Peyer's patch (tissue), 4 donors: ENCODE results near the gene BGN.

ENCODE experiments used
- POLR2A ChIP-seq, 2 donors: fragments of 450-650 bp; IDR thresholded peaks; one replicate each; pipeline ENCODE4 v1.5.1; 2017; ENCODE audit warnings: antibody characterized with exemption in 2 of 2, mild to moderate bottlenecking in 2 of 2, moderate library complexity in 2 of 2
- TF ChIP-seq, protein P1 (sequence below), 6 experiments: fragments of 450-650 bp in 4 of 6; fragments of 200-600 bp in 2 of 6; sonication (generic) in 1 of 6; IDR thresholded peaks; one replicate each; pipeline ENCODE4 v1.5.1; 2017 to 2019; ENCODE audit warnings: antibody characterized with exemption in 6 of 6, mild to moderate bottlenecking in 3 of 6, moderate library complexity in 1 of 6

GRCh38 chrX:153525451-153525850, 30.7 kb downstream of the BGN start:
- TF ChIP-seq, protein P1, sequence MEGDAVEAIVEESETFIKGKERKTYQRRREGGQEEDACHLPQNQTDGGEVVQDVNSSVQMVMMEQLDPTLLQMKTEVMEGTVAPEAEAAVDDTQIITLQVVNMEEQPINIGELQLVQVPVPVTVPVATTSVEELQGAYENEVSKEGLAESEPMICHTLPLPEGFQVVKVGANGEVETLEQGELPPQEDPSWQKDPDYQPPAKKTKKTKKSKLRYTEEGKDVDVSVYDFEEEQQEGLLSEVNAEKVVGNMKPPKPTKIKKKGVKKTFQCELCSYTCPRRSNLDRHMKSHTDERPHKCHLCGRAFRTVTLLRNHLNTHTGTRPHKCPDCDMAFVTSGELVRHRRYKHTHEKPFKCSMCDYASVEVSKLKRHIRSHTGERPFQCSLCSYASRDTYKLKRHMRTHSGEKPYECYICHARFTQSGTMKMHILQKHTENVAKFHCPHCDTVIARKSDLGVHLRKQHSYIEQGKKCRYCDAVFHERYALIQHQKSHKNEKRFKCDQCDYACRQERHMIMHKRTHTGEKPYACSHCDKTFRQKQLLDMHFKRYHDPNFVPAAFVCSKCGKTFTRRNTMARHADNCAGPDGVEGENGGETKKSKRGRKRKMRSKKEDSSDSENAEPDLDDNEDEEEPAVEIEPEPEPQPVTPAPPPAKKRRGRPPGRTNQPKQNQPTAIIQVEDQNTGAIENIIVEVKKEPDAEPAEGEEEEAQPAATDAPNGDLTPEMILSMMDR (IDR thresholded peaks at IDR 0.05), result no peak
- no peak for TF ChIP-seq POLR2A (IDR thresholded peaks at IDR 0.05)
